GM12872 (cell line): ENCODE data around the gene CAPSL.

ENCODE experiments used
- TF ChIP-seq, protein P1 (sequence below): IDR thresholded peaks from 3 replicates; pipeline ENCODE4 v1.5.1; 2011; ENCODE audit warnings: low read depth, mild to moderate bottlenecking, low read length, moderate library complexity; ENCODE audit not compliant: insufficient read depth

CAPSL gene

DNA sequence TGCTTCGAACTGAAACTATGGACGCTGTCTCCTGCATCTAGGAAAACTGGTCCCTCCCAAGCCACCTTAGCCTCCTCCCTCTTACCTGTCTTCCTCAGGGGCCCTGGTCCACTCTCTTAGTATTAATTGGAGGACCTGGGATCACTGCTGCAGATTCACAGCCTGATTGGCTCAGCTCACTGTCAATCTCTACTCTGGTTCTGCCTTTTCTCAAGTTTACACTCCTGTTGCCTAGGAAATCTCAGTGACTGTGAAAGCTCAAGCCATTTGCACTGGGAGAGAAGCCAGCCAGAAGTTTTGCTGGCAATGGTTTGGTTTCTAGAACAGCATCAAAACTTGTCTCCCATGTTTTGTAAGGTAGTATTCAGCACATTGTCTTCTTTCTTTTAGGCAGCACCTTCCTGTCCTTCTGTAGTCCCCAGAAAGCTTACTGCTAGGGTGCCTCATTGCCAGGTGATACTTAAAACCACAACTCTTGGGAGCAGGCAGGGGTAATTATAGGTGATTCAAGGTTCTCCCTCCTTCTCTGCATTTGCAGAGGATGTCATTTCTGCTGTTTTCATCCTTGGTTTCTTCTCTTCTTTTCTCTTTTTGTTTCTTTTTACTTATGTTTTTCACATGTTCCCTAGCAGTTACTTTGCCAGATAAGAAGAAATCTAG lies at the start of gene CAPSL:
Gene CAPSL, minus strand, starts transcription at position 55 of the 660 bp plus-strand sequence. CDS start 17,502 bp downstream, outside the sequence.
- TF ChIP-seq, protein P1, sequence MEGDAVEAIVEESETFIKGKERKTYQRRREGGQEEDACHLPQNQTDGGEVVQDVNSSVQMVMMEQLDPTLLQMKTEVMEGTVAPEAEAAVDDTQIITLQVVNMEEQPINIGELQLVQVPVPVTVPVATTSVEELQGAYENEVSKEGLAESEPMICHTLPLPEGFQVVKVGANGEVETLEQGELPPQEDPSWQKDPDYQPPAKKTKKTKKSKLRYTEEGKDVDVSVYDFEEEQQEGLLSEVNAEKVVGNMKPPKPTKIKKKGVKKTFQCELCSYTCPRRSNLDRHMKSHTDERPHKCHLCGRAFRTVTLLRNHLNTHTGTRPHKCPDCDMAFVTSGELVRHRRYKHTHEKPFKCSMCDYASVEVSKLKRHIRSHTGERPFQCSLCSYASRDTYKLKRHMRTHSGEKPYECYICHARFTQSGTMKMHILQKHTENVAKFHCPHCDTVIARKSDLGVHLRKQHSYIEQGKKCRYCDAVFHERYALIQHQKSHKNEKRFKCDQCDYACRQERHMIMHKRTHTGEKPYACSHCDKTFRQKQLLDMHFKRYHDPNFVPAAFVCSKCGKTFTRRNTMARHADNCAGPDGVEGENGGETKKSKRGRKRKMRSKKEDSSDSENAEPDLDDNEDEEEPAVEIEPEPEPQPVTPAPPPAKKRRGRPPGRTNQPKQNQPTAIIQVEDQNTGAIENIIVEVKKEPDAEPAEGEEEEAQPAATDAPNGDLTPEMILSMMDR: no peak

GRCh38 chr5:35987776-35988175 lies 49.4 kb upstream of the CAPSL start:
- TF ChIP-seq, protein P1: no peak

- TF ChIP-seq, protein P1: no peak
These were observed 41.3 kb upstream of the CAPSL start for GRCh38 chr5:35979715-35980114.

DNA sequence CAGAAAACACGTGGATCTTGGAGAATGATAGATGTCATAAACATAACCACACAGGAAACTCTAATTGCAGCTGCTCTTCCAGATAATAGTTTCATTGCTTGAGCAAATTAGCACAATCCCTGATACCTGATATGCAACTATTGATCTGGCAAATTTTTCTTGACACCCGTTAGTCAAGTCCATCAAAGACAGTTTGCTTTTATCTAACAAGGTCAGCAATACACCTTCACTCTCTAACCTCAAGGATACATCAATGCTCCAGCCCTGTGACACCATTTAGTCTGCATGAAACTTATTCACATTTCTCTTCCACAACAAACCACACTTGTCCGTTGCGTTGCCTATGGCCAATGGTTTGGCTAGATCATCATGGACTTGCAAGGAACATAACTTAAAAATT lies 36.1 kb upstream of the CAPSL start:
- TF ChIP-seq, protein P1: no peak

GRCh38 chr5:35971878-35972210 lies 33.4 kb upstream of the CAPSL start:
- TF ChIP-seq, protein P1: no peak

GRCh38 chr5:35971186-35971877 lies 32.9 kb upstream of the CAPSL start:
- TF ChIP-seq, protein P1: no peak

DNA sequence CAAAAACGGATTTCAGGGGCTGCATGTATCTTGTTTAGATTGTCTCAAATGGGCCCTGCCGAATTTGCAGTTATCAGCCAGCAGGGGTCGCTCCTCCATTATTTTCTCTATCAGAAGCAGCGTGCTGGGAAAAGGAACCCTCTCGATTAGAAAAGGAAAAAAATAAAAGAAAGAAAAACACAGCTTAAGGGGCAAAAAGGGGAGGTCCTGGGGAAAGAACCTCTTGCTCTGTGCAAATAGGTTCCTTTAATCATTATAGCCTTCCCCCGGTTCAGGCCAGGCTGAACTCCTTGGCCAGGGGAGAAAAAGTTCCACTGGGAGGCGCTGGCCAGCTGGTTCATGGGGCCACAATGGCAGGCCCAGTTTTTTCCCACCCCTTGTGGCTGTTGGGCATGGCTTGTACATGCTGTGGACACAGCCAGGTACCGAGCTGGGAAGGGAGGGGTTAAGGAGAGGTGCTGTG lies 25.0 kb upstream of the CAPSL start:
- TF ChIP-seq, protein P1: peak; percentile 50; the same call in 2 of the 3 replicates
